Transverse colon (tissue), 4 donors: ENCODE data around the gene OR2T34. TPM values are rescaled to one million over a fixed set of nuclear protein-coding genes. Genes with fewer than 3 reads are reported as not detected.
"Not testable (repeated sequence)": the region's sequence is repeated elsewhere in the genome, so short reads cannot be mapped to it uniquely, and the experiment has no call there.

Experiments used
- DNase-seq: peaks from one replicate; pipeline ENCODE4 v3.0.0-alpha.2; 2019
- H3K27ac ChIP-seq, 4 donors: fragments of 200-600 bp; sonication (generic); 2 replicates each; pipeline ENCODE4 v1.5.1; 2016 to 2018; ENCODE audit warnings: inconsistent platforms in 4 of 4
- H3K27me3 ChIP-seq: fragments of 200-600 bp; sonication (generic); 2 replicates; pipeline ENCODE4 v1.5.1; 2017; ENCODE audit warnings: inconsistent platforms
- H3K36me3 ChIP-seq, 4 donors: fragments of 200-600 bp; sonication (generic); 2 replicates each; pipeline ENCODE4 v1.5.1; 2017 to 2019; ENCODE audit warnings: inconsistent platforms in 4 of 4
- H3K4me1 ChIP-seq, 4 donors: fragments of 200-600 bp; sonication (generic); 2 replicates each; pipeline ENCODE4 v1.5.1; 2017 to 2020; ENCODE audit warnings: inconsistent platforms in 4 of 4
- H3K4me3 ChIP-seq, 4 donors: fragments of 200-600 bp; sonication (generic); 1 replicate in 1 of 4; 2 replicates in 3 of 4; pipeline versions ENCODE4 v1.5.1 to v1.6.1; 2017 to 2019; ENCODE audit warnings: inconsistent platforms in 4 of 4
- H3K9me3 ChIP-seq, 2 donors: fragments of 200-600 bp; sonication (generic); 2 replicates each; pipeline ENCODE4 v1.5.1; 2017 to 2019; ENCODE audit warnings: inconsistent platforms in 2 of 2
- WGBS, 2 donors: methylation state at CpG; one replicate each; pipeline ENCODE4 v1.1.5; 2018; ENCODE audit warnings: low coverage in 1 of 2; 5-methylcytosine and 5-hydroxymethylcytosine counted together
- in situ Hi-C, 4 donors: fragments of 200-750 bp; cut with MboI; loops; one replicate each; pipeline versions ENCODE4 v1.15.0 to v1.15.1; 2017; ENCODE audit warnings: low sequenced_read_pairs in 3 of 4, low pct_ligation_motif_present in 1 of 4, low pct_unique_long_range_greater_than_20kb in 1 of 4
- intact Hi-C: fragments of 100-400 bp; cut with DNase I; formaldehyde crosslinking; loops from one replicate; pipeline ENCODE4 v1.15.1; 2023; ENCODE audit warnings: low total_unique reads
- small RNA-seq, 4 donors: library from RNA; depleted of rRNA; stranded (forward); fragments of <200 nt; gene quantifications; one replicate each; pipeline ENCODE3, GENCODE V24; 2016
- total RNA-seq, 4 donors: library from RNA; depleted of rRNA; stranded (reverse); fragments of >200 nt; gene quantifications; one replicate each; pipeline ENCODE4 v1.1.0, GENCODE V29; 2016

The OR2T34 gene
- total RNA-seq, 4 donors from 2014 or later: not detected

DNA sequence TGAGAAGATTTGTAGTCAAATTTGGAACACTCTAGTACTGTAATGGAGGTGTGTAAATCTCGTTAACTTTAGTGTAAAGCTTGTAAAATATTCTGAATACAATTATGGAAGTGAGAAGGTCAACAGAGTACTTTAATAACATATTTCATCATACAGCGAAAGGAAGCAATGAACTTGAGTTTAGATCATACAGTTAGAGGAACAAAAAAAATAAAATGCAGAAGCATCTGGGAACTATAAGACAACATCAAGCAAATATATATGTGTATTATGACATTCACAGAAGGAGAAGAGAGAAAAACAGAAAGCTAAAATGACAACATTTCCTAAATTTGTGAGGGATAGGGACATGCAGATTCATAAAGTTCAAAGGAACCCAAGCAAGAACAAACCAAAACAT, 5.5 kb downstream of the OR2T34 start:
- H3K4me3 ChIP-seq, H3K4me1 ChIP-seq, DNase-seq, in situ Hi-C loops, H3K27me3 ChIP-seq, H3K27ac ChIP-seq, H3K9me3 ChIP-seq, H3K36me3 ChIP-seq, intact Hi-C loops: not testable (repeated sequence)
- WGBS, 2 donors: 14% methylated on average over 2 of the region's 2 CpGs

DNA sequence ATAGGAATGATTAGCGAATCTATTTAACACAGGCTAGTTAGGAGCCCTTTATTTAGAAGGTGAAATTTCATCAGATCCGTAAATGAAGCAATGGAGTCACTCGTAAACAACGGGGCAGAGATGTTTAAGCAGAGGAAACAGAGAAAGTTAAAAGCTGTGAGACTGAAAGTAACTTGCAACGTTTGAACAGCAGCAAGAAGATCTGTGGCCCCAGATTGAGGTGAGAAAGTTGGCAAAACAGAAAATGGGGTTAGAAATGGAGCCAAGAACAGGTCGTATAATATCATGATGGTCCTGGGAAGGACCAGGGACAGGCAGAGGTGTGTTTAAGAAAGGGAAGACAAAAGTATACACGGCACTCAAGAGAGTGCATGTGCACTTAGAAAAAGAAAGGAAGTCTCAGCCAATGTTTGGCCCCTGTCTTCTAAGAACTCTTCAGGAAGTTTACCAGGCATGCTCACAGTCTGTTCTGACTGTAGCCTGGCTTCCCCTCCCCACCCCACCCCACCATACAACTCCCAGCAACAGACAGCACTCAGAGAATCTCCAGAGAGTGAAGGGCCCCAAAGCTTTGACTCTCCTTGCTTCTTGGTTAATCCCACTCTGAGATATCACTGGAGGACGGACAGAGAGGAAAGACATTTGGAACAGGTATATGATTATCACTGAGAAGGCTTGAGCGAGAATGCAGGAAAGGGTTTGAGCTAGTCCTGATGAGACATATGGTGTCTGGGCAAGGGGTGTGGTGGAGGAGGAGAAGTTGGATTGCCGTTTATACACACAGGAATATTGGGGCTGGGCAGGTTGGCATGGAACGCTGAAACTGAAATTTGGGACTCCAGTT, 8.8 kb downstream of the OR2T34 start:
- WGBS, 2 donors: 58 to 62% methylated on average over 10 to 11 of the region's 11 CpGs
- H3K27ac ChIP-seq, H3K4me1 ChIP-seq, H3K27me3 ChIP-seq, H3K36me3 ChIP-seq, intact Hi-C loops, H3K9me3 ChIP-seq, H3K4me3 ChIP-seq, in situ Hi-C loops, DNase-seq: not testable (repeated sequence)

DNA sequence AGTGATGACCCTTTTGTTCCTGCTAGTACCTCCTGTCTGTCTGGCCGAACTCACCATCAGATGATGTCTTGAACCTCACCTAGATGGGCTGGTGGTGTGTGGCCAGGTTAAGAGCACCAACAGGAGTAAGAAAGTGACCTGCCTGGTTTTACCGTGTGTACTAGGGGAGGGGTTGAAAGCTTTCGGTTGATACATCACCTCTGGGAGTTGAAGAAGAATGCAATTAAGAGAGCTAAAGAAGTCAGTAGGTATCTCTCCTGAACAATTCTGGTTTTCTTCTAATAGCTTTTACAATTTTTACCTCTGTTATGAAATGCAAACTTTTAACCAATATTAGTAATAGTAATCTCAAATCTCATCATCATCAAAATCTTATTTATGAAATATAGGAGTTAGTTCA, 11.9 kb downstream of the OR2T34 start, which contains the start of gene OR2T29:
Gene OR2T29 (minus strand): TSS at position 101 of the 400 bp plus-strand sequence. CDS start 3,281 bp downstream, outside the sequence.
- H3K27me3 ChIP-seq, in situ Hi-C loops, intact Hi-C loops, DNase-seq, H3K27ac ChIP-seq, H3K36me3 ChIP-seq, H3K4me1 ChIP-seq, H3K9me3 ChIP-seq, H3K4me3 ChIP-seq: not testable (repeated sequence)
- WGBS, 2 donors: 82% methylated on average over 3 of the region's 3 CpGs; no CpG with 5 or more reads in 1 of the 2 donors

DNA sequence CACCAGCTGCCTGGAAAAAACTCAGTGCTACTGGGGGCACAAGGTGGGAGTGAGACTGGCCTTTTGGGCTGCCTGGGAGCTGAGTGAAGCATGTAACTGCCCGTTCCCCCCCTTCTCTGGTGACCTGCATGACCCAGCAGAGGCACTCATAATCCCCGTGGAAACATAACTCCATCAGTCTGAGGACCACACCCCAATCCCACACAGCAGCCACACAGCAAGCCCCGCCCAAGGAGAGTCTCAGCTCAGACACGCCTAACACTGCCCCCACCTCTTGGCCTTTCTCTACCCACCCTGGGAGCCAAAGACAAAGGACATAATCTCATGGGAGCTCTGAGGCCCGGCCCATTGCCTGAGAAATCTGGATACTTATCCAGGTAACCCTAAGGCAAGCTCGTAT, 23.5 kb downstream of the OR2T34 start:
- no CpG with 5 or more reads among the region's 6 CpGs for WGBS, 2 donors
- DNase-seq, H3K9me3 ChIP-seq, intact Hi-C loops, in situ Hi-C loops, H3K27ac ChIP-seq, H3K4me1 ChIP-seq, H3K27me3 ChIP-seq, H3K36me3 ChIP-seq, H3K4me3 ChIP-seq: not testable (repeated sequence)

DNA sequence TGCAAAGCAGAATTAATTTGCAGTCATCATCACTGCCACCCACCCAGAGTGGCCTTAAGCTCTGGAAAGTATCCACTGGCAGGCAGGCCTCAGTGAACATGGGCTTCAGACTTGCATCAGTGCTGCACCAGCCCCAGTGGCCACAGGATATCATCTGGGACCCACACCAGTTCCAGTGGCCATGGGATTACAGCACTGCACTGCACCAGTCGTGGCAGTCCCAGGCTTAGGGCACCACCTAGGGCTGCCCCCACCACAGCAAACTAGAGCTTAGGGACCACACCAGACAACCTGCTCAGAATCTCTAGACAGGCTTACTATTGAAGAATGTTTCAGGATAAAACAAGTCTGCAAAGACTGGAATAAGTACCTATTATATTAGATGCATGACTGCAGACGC, 27.2 kb downstream of the OR2T34 start:
- H3K4me3 ChIP-seq, H3K9me3 ChIP-seq, H3K27me3 ChIP-seq, H3K4me1 ChIP-seq, H3K27ac ChIP-seq, DNase-seq, H3K36me3 ChIP-seq, in situ Hi-C loops, intact Hi-C loops: not testable (repeated sequence)
- no CpG with 5 or more reads among the region's 2 CpGs for WGBS, 2 donors

DNA sequence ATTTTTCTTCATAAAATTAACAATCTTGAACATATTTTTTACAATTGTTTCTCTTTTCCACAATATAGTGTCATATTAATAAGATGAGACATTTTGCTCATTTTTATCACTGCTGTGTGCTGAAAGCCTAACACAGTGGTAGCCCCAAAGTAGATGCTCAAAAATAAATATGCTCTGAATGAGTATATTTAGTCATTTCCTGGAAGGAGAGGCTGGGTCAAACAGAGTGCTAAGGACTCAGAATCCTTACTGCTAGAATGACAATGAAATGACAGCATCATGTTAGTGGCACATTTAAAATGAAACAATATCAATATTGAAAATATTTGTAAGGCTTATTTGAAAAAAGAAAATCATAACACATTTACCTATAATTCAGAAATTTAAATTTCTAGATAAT, 37.1 kb downstream of the OR2T34 start:
- in situ Hi-C loops, H3K27me3 ChIP-seq: not testable (repeated sequence)

More for the DNA sequence above, 37.1 kb downstream of the OR2T34 start:
- H3K36me3 ChIP-seq, DNase-seq, H3K4me3 ChIP-seq, intact Hi-C loops, H3K27ac ChIP-seq, H3K9me3 ChIP-seq, H3K4me1 ChIP-seq: not testable (repeated sequence)

Small RNAs within 50 kb of the gene (small RNA-seq; reads per million reads assigned to genes)
- gene RF00019: 0 reads per million in 4 donors

Other genes starting within 250 kb of the OR2T34 start
- not detected for gene OR14C36, start 226.0 kb downstream of the OR2T34 start, total RNA-seq
- not detected for gene OR2T4, start 213.1 kb downstream of the OR2T34 start, total RNA-seq
- gene OR2T6, start 199.0 kb downstream of the OR2T34 start, total RNA-seq: not detected
- gene OR2T1, start 171.7 kb downstream of the OR2T34 start, total RNA-seq: not detected
- gene OR2T2, start 129.1 kb downstream of the OR2T34 start, total RNA-seq: not detected
- gene OR2T3, start 101.4 kb downstream of the OR2T34 start, total RNA-seq: not detected
- not detected for gene OR2T5, start 86.2 kb downstream of the OR2T34 start, total RNA-seq
- not detected for gene OR2G6, start 66.7 kb downstream of the OR2T34 start, total RNA-seq
- not detected for gene OR2T29, start 12.0 kb downstream of the OR2T34 start, total RNA-seq
- not detected for gene OR2T10, start 22.9 kb upstream of the OR2T34 start, total RNA-seq
- gene OR2T11, start 60.3 kb upstream of the OR2T34 start, total RNA-seq: not detected
- not detected for gene OR2T35, start 70.5 kb upstream of the OR2T34 start, total RNA-seq
- gene OR2T27, start 80.8 kb upstream of the OR2T34 start, total RNA-seq: not detected
- gene OR14I1, start 128.0 kb upstream of the OR2T34 start, total RNA-seq: not detected
- gene LYPD8, start 181.0 kb upstream of the OR2T34 start, total RNA-seq: 100 to 1,000 TPM in 3 of 4 donors, 10 to 100 TPM in 1; 21.9 to 719 (median 565) TPM